Nephron (organoid): Measurements from ENCODE around the gene AURKAIP1.

Source experiments
- H3K27ac Mint-ChIP-seq, 3 experiments: 2 replicates each; pipeline ENCODE4 v1.8.0; 2020; ENCODE audit warnings: mixed read lengths in 3 of 3, mild to moderate bottlenecking in 2 of 3, moderate library complexity in 1 of 3
- H3K27me3 Mint-ChIP-seq: 2 replicates; pipeline ENCODE4 v1.8.0; 2021; ENCODE audit warnings: low read depth, mild to moderate bottlenecking, moderate library complexity, mixed read lengths
- H3K36me3 Mint-ChIP-seq: 2 replicates; pipeline ENCODE4 v1.8.0; 2020; ENCODE audit warnings: low read depth, mixed read lengths
- H3K4me1 Mint-ChIP-seq: 2 replicates; pipeline ENCODE4 v1.8.0; 2020; ENCODE audit warnings: mixed read lengths
- H3K4me3 Mint-ChIP-seq, 3 experiments: 2 replicates each; pipeline ENCODE4 v1.8.0; 2020; ENCODE audit warnings: mild to moderate bottlenecking in 3 of 3, mixed read lengths in 3 of 3, moderate library complexity in 2 of 3
- H3K9me3 Mint-ChIP-seq: 2 replicates; pipeline ENCODE4 v1.8.0; 2020; ENCODE audit warnings: mixed read lengths
- CTCF ChIP-seq, 3 experiments: fragments of 200-600 bp; sonication (generic); IDR thresholded peaks; one replicate each; pipeline ENCODE4 v1.5.0; 2021; ENCODE audit warnings: antibody characterized with exemption in 3 of 3; ENCODE audit not compliant: unreplicated experiment in 3 of 3

The AURKAIP1 gene

GRCh38 chr1:1374929-1375662 lies at the start of gene AURKAIP1:
Gene AURKAIP1 (minus strand): TSS chr1:1375207. CDS start chr1:1374756, 451 bp downstream.
- Mint-ChIP-seq H3K36me3 (no peaks in the 10 kb centered on the region), H3K27me3 (no peaks in the 10 kb centered on the region), H3K4me3 (peak within 1 kb of the TSS; percentile 86 to 91 (median 88)), H3K27ac (peak within 1 kb of the TSS; percentile 77 to 86 (median 84)), H3K9me3 (no peaks in the 10 kb centered on the region), H3K4me1 (peaks cover 6% of the 10 kb centered on the region)
- TF ChIP-seq CTCF (IDR thresholded peaks at IDR 0.05; ENCODE audit: unreplicated experiment in 3 of 3) = peak; percentile 32 to 49 (median 32)

- no peak for TF ChIP-seq CTCF (IDR thresholded peaks at IDR 0.05; ENCODE audit: unreplicated experiment in 3 of 3)
These were observed 49.7 kb upstream of the AURKAIP1 start for GRCh38 chr1:1424707-1425106.

GRCh38 chr1:1423245-1423597 lies 48.2 kb upstream of the AURKAIP1 start:
- no peak for TF ChIP-seq CTCF (IDR thresholded peaks at IDR 0.05; ENCODE audit: unreplicated experiment in 3 of 3)
- peak overlapping the region; percentile 15 to 55 (median 47) for H3K27ac Mint-ChIP-seq
- no peaks in the 10 kb centered on the region for H3K36me3 Mint-ChIP-seq
- peaks cover 7% of the 10 kb centered on the region for H3K4me1 Mint-ChIP-seq
- H3K27me3 Mint-ChIP-seq = no peaks in the 10 kb centered on the region
- H3K9me3 Mint-ChIP-seq = no peaks in the 10 kb centered on the region
- no peak overlapping the region for H3K4me3 Mint-ChIP-seq

More at GRCh38 chr1:1424707-1425106, 49.7 kb upstream of the AURKAIP1 start:
- Mint-ChIP-seq H3K27ac (peak overlapping the region; percentile 83 to 98 (median 91)), H3K9me3 (no peaks in the 10 kb centered on the region), H3K4me1 (peaks cover 9% of the 10 kb centered on the region), H3K36me3 (no peaks in the 10 kb centered on the region), H3K4me3 (peak overlapping the region; percentile 53 to 72 (median 71)), H3K27me3 (no peaks in the 10 kb centered on the region)

- Mint-ChIP-seq H3K9me3 (no peaks in the 10 kb centered on the region), H3K36me3 (no peaks in the 10 kb centered on the region), H3K4me1 (peaks cover 12% of the 10 kb centered on the region), H3K27me3 (no peaks in the 10 kb centered on the region), H3K4me3 (no peak overlapping the region), H3K27ac (peak overlapping the region; percentile 47 to 77 (median 76))
- TF ChIP-seq CTCF (IDR thresholded peaks at IDR 0.05; ENCODE audit: unreplicated experiment in 3 of 3) = no peak
These were observed 47.6 kb upstream of the AURKAIP1 start for GRCh38 chr1:1422465-1423244.

GRCh38 chr1:1421907-1422464 lies 47.0 kb upstream of the AURKAIP1 start:
- H3K4me3 Mint-ChIP-seq = no peak overlapping the region
- H3K9me3 Mint-ChIP-seq = no peaks in the 10 kb centered on the region
- no peak for TF ChIP-seq CTCF (IDR thresholded peaks at IDR 0.05; ENCODE audit: unreplicated experiment in 3 of 3)
- peaks cover 15% of the 10 kb centered on the region for H3K4me1 Mint-ChIP-seq
- H3K36me3 Mint-ChIP-seq = no peaks in the 10 kb centered on the region
- peak overlapping the region; percentile 47 to 77 (median 76) for H3K27ac Mint-ChIP-seq
- no peaks in the 10 kb centered on the region for H3K27me3 Mint-ChIP-seq
